GM12874 (cell line): ENCODE data around the gene SPAG5.

Experiments
- TF ChIP-seq, protein P1 (sequence below): IDR thresholded peaks from 2 replicates; pipeline ENCODE4 v1.5.1; 2011; ENCODE audit warnings: low read depth, mild to moderate bottlenecking, control low read depth, low read length, moderate library complexity; ENCODE audit not compliant: insufficient read depth

SPAG5 gene

DNA sequence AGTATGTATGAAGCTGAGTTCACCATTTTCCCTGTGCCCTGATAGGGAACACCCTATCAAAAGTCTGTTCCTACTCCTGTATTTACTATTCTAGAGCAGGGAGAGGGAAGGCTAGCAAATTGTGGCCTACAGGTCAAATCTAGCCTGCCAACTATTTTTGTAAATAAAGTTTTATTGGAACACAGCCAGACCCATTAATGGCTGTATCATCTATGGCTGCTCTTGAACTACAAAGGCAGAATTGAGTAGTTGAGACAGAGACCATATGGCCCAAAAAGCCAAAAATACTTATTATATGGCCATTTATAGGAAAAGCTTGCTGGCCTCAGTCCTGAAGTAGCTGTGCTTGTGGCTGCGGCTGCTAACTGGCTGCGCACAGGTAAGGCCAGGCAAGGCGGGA lies 17.9 kb downstream of the SPAG5 start:
- TF ChIP-seq, protein P1, sequence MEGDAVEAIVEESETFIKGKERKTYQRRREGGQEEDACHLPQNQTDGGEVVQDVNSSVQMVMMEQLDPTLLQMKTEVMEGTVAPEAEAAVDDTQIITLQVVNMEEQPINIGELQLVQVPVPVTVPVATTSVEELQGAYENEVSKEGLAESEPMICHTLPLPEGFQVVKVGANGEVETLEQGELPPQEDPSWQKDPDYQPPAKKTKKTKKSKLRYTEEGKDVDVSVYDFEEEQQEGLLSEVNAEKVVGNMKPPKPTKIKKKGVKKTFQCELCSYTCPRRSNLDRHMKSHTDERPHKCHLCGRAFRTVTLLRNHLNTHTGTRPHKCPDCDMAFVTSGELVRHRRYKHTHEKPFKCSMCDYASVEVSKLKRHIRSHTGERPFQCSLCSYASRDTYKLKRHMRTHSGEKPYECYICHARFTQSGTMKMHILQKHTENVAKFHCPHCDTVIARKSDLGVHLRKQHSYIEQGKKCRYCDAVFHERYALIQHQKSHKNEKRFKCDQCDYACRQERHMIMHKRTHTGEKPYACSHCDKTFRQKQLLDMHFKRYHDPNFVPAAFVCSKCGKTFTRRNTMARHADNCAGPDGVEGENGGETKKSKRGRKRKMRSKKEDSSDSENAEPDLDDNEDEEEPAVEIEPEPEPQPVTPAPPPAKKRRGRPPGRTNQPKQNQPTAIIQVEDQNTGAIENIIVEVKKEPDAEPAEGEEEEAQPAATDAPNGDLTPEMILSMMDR = no peak

DNA sequence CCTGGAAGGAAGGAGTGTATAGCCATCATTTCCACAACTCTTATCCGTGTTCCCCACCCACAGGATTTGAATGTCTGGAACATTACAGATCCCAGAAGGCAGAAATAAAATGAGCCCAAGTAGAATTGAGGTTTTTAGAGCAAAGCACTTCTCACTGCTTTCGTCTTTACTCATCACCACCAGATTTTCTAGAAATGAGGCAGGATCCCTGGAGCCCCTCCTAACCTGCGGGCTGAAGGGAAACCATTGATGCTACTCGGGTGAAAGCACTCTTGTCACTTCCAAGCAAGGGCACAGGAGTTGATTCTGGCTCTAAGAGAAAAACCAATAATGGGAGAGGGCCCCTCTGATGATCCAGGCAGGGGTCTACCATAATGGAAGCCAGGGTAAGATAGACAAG lies 19.3 kb downstream of the SPAG5 start:
- TF ChIP-seq, protein P1 = no peak

DNA sequence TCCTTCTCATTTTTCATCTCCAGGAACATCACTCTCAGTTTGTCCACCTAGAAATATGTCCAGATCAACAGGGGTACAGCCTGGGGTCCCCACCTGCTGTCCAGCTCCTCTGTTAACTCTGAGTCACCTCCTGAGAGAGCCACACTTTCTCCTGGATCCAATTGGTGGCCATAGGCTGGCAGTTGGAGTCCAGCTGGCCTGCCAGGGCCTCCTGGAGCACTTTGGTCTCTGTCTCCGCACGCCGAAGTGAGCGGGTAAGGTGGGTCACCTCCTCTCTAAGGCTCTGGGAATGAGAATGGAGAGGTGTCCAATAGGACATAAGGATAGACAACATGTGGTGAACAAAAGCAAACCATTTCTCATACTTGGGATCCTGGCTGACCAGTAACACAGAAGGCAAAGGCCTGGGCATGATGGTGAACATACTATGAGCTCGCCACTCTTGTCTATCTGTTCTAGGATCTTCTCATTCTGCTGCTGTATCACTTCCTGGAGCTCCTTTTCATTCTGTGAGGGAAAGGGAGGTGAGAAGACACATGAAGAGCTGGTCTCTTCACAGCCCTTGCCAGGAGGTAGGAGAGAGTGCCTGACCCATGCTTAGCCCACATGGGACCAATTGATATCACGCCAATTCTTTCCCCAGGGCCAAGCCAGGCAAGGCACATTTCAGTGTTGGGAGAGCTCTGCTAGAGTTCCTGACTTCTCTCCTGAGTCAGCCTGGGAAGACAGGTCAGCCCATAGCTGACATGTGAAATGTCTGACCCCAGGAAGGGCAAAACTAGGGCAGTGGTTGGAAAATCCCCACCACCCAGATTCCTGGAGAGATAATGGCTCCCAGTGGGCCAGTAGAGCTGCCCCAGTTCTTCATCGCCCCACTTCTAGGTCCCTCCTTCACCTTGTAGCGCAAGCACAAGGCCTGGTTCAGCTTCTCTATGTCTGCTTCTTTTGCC lies 20.3 kb downstream of the SPAG5 start:
- TF ChIP-seq, protein P1 = no peak

DNA sequence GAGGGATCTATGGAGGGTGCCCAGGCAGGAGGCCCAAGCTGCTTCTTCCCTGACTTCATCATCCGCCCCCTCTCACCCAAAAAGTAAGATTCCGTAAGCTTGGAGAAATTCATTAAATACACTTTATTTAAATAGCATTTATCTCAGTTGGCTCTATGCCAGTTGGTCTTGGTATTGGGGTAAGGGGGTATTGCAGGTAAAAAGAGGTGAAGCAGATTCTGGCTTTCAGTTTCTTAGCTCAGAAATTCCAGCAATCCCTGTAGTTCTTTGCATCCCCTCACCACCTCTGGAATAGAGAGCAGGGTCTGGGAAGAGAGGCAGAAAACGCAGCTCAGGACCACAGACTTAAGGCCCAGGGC lies 21.4 kb downstream of the SPAG5 start:
- TF ChIP-seq, protein P1 = no peak

DNA sequence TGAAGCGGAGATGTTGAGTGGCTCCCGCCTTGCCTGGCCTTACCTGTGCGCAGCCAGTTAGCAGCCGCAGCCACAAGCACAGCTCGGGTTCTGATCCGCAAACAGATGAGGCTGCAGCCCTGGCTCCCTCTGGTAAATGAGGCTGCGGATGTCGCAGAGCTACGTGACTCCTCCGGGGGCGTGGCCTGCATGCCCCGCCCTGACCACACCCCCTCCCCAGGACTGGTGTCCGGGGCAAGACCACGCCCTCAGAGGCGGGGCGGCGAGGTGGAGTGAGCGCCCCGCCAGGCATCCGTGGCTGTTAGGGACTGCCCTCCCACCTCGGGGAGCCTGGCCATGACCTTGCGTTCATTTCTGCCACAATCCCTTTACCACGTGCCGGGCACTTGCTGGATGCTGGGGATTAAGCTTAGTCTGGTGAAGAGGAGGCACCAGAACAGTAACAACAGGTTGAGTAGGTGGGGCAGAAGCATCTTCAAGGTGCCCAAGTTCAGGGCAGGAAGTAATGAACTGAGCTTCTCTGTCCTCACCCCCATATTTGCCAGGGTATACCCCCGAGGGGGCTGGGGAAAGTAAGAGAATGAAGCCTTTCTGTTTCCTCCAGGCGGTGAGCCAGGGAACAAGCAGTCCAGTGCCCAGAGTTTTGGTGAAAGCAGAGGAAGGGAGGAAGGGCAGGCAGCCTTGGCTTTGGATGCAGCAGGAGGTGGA lies 21.9 kb downstream of the SPAG5 start, which contains the start of gene ALDOC:
TSS of gene ALDOC (minus strand) at position 138 of the 708 bp plus-strand sequence. CDS start 1,363 bp downstream, outside the sequence.
- TF ChIP-seq, protein P1 = no peak

DNA sequence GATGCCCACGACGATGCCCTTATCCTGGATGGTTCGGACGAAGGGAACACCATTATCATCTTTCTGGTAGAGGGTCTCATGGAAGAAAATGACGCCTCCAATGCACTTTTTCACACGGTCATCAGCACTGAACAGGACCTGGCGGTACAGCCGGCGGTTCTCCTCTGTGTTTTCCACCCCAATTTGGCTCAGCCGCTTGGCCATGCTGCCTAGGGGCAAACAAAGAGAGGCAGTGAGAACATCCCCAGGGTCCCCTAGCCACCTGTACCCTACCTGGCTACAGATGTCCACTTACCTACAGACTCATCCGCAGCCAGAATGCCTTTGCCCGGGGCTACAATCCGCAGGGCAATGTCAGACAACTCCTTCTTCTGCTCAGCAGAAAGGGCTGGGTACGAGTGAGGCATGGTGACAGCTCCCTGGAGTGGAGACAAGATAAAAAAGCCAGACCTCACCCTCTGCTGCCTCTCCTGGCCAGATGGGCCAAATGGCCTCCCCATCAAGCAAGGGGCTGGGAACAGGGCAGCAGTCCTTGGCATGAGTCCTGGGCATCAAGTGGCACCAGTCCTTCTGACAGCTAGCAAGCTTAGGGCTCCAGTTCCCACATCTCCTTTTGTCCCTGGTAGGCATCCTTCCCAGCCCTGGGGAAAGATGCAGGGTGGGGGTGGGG lies 23.6 kb downstream of the SPAG5 start:
- TF ChIP-seq, protein P1 = peak; percentile 33; the same call in 1 of the 2 replicates

DNA sequence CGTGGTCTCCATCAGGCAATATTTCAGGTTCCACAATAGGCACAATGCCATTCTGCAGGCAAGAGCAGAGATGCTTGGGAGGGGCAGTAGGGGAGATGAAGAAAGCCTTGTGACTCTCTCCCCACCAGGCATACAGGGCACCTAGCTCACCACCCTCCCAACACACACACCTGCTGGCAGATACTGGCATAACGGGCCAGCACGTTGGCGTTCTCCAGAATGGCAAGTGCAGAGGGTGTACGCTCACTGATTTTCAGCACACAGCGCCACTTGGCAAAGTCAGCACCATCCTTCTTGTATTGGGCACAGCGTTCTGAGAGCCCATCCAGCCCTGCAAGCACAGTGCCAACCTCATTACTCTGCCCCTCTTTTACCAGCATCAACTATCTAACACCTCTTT lies 24.3 kb downstream of the SPAG5 start:
- TF ChIP-seq, protein P1 = peak; percentile 15; the same call in 1 of the 2 replicates
